ENCODE data around the gene ISG20L2. TPM values are rescaled to one million over a fixed set of nuclear protein-coding genes. Genes with fewer than 3 reads are reported as not detected.

Gene ISG20L2
- total RNA-seq, 1 donor = 21.0 TPM

- H2AFZ ChIP-seq (ENCODE audit: low read length) = peak within 1 kb of the TSS; percentile 85
- no peak for DNase-seq (ENCODE audit: insufficient read length, low spot score, missing footprints)
Measured at GRCh38 chr1:156705321-156705917, 23.1 kb downstream of the ISG20L2 start, which contains the start of gene CRABP2. CRABP2 (minus strand) TSS chr1:156705583; CDS start chr1:156705446, 137 bp downstream.

GRCh38 chr1:156704930-156705320, 23.6 kb downstream of the ISG20L2 start:
- Histone ChIP-seq H3K79me2 (ENCODE audit: insufficient read depth, low read length) (no peaks in the 10 kb centered on the region), H3K27me3 (ENCODE audit: insufficient read depth, low read length) (no peaks in the 10 kb centered on the region), H4K20me1 (ENCODE audit: insufficient read depth, low read length) (no peaks in the 10 kb centered on the region), H3K27ac (ENCODE audit: low read depth, low read length) (no peak overlapping the region), H3K9me3 (ENCODE audit: low read depth, low read length) (no peaks in the 10 kb centered on the region), H3K4me1 (ENCODE audit: insufficient read depth, low read length) (peaks cover 44% of the 10 kb centered on the region), H3K4me2 (ENCODE audit: insufficient read depth, low read length) (peak overlapping the region; percentile 94), H2AFZ (ENCODE audit: low read length) (peak overlapping the region; percentile 22), H3K36me3 (ENCODE audit: insufficient read depth, low read length) (no peaks in the 10 kb centered on the region), H3K4me3 (ENCODE audit: insufficient read depth, low read length) (peak overlapping the region; percentile 66)
- DNase-seq (ENCODE audit: insufficient read length, low spot score, missing footprints) = peak; percentile 96
- TF ChIP-seq CTCF (IDR thresholded peaks at IDR 0.05; ENCODE audit: extremely low read depth, low read depth, low read length) = no peak

More at GRCh38 chr1:156705321-156705917, 23.1 kb downstream of the ISG20L2 start, which contains the start of gene CRABP2:
- H3K4me2 ChIP-seq (ENCODE audit: insufficient read depth, low read length) = peak within 1 kb of the TSS; percentile 94
- TF ChIP-seq CTCF (IDR thresholded peaks at IDR 0.05; ENCODE audit: extremely low read depth, low read depth, low read length) = no peak
- H3K79me2 ChIP-seq (ENCODE audit: insufficient read depth, low read length) = no peaks in the 10 kb centered on the region
- H3K27ac ChIP-seq (ENCODE audit: low read depth, low read length) = no peak within 1 kb of the TSS
- peaks cover 49% of the 10 kb centered on the region for H3K4me1 ChIP-seq (ENCODE audit: insufficient read depth, low read length)
- no peaks in the 10 kb centered on the region for H3K9me3 ChIP-seq (ENCODE audit: low read depth, low read length)
- no peaks in the 10 kb centered on the region for H4K20me1 ChIP-seq (ENCODE audit: insufficient read depth, low read length)
- H3K27me3 ChIP-seq (ENCODE audit: insufficient read depth, low read length) = no peaks in the 10 kb centered on the region
- no peaks in the 10 kb centered on the region for H3K36me3 ChIP-seq (ENCODE audit: insufficient read depth, low read length)
- H3K4me3 ChIP-seq (ENCODE audit: insufficient read depth, low read length) = peak within 1 kb of the TSS; percentile 66

GRCh38 chr1:156704166-156704711, 24.3 kb downstream of the ISG20L2 start:
- Histone ChIP-seq H3K4me3 (ENCODE audit: insufficient read depth, low read length) (peak overlapping the region; percentile 66), H2AFZ (ENCODE audit: low read length) (no peak overlapping the region), H3K36me3 (ENCODE audit: insufficient read depth, low read length) (no peaks in the 10 kb centered on the region), H3K4me1 (ENCODE audit: insufficient read depth, low read length) (peaks cover 37% of the 10 kb centered on the region), H3K79me2 (ENCODE audit: insufficient read depth, low read length) (no peaks in the 10 kb centered on the region), H3K27me3 (ENCODE audit: insufficient read depth, low read length) (no peaks in the 10 kb centered on the region), H3K4me2 (ENCODE audit: insufficient read depth, low read length) (peak overlapping the region; percentile 94), H4K20me1 (ENCODE audit: insufficient read depth, low read length) (no peaks in the 10 kb centered on the region), H3K9me3 (ENCODE audit: low read depth, low read length) (no peaks in the 10 kb centered on the region), H3K27ac (ENCODE audit: low read depth, low read length) (no peak overlapping the region)
- no peak for DNase-seq (ENCODE audit: insufficient read length, low spot score, missing footprints)
- TF ChIP-seq CTCF (IDR thresholded peaks at IDR 0.05; ENCODE audit: extremely low read depth, low read depth, low read length) = no peak

DNA sequence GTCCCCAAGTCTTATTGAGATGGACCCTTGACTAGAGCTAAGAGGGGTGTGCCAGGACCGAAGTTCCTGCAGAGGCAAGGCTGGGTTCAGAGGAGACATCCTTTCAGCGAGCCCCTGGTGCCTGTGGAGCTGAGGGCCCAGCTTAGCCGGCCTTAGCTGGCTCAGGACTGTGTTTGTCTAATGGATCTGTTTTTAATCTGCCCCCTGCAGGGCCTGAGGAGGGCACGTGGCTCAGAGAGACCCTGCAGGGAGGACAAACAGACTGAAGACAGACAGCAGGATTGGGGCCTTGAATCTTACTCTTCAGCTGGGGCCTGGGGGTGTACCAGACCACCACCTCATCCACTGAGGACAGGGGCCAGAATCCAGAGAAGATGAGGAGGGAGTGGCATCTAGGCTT, 24.8 kb downstream of the ISG20L2 start:
- TF ChIP-seq CTCF (IDR thresholded peaks at IDR 0.05; ENCODE audit: extremely low read depth, low read depth, low read length) = no peak
- no peak for DNase-seq (ENCODE audit: insufficient read length, low spot score, missing footprints)
- Histone ChIP-seq H3K27ac (ENCODE audit: low read depth, low read length) (no peak overlapping the region), H3K4me1 (ENCODE audit: insufficient read depth, low read length) (peaks cover 36% of the 10 kb centered on the region), H3K36me3 (ENCODE audit: insufficient read depth, low read length) (no peaks in the 10 kb centered on the region), H4K20me1 (ENCODE audit: insufficient read depth, low read length) (no peaks in the 10 kb centered on the region), H2AFZ (ENCODE audit: low read length) (no peak overlapping the region), H3K9me3 (ENCODE audit: low read depth, low read length) (no peaks in the 10 kb centered on the region), H3K4me3 (ENCODE audit: insufficient read depth, low read length) (no peak overlapping the region), H3K79me2 (ENCODE audit: insufficient read depth, low read length) (no peaks in the 10 kb centered on the region), H3K27me3 (ENCODE audit: insufficient read depth, low read length) (no peaks in the 10 kb centered on the region), H3K4me2 (ENCODE audit: insufficient read depth, low read length) (no peak overlapping the region)
